Activated naive CD4-positive, alpha-beta T cell (primary cell): ENCODE results near the gene WWTR1.

Source experiments
- DNase-seq, 4 experiments: peaks; one replicate each; lab custom pipeline; 2025; lab: John Stamatoyannopoulos, UW

Gene WWTR1

DNA sequence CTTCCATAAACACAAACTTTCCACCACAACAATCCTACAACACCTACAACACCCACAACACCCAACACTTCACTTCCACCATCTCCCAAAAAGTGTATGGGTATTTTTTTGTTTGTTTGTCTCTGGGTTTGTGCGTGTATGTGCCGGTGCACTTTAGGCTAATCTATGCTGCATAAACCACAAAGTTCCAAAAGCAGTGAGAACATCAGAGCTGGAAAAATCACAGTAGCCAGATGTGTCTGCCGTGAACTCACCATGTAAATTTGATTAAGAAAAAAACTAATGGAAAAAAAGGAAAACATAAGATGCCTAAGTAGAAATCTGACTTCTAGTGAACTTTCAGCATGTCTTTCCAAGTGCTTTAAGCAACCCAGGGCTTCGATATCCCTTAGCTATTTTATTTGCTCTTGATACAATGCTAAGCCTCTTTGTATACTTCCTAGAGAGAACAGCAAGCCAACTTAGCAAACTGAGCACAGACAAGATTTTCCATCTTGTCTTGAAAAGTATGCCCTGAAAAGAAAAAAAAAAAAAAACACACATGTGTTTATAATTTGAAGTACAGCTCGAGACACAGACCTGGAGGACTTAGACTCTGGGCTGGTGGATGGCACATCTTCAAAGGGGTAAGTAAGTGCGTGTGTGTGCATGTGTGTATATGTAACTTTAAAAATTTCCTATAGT, 91.4 kb downstream of the WWTR1 start:
- no peak for DNase-seq

DNA sequence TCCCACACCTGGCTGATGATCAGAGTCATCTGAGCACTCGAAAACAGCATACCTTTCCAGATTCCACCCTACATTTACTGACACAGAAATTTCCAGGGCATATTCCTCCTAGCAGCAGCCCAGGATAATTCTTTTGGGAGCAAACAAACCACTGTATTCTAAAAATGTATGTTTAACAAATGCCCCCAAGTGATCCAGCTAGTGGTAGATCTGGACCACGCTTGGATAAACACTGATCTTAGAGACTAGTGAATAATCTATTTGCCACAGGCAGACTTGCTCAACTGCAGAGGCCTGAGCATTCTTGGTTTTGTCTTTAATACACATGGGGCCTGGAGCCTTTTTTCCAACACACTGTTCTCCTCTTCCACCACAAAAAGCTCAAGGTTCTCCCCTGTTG, 93.7 kb downstream of the WWTR1 start:
- DNase-seq: no peak

DNA sequence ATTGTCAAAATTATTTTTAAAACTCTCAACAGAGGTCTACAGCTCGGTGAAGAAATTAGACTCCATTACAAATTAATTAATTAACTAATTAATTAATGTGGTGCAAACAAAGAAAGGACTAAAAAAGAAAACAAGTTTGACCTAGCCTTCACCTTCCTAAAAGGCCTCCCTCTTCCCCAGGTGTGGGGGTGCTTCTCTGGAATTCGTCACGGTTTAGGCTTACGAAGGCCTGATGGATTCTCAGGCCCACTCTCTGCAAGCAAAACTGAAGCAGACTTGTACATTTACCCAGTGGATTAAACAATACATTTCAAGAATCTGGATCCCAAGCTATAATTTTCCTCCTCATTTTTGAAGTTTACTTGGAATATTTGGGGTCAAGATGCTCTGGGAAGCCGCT, 94.7 kb downstream of the WWTR1 start:
- no peak for DNase-seq

DNA sequence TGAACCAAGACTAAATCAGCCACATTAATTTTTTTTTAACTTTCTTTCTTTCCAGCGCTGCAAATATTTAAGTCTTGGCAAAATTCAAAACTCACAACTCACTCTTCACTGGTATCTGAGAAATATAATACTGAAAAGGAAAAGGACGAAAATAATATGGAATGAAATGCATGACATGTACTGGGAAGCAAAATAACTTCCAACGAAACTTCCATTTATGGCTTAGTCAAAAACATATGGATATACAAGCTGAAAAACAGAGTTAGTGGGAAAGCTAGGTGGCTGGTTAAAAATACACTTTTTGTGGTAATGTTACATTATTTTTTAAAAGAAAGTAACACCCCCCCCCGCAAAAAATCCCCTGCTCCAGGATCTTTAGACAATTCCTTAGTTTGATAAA, 97.2 kb downstream of the WWTR1 start:
- no peak for DNase-seq

DNA sequence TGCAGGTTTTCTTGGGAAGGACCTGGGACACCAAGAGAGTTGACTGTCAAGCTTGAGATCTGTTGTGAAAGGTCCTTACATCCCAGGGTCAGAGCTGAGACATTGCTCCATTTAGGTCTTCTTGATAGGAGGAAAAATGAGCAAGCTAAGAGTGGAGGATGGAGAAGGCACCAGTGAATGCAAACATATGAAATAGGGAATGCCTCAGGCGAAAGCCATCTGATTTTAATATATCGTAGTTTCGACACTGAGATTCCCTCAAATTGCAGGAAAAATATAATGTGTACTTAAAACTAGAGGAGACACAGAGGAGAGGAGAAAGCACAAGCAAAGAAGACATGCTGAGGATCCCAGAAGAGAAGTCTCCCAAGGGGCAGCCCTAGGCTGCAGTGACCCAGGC, 97.8 kb downstream of the WWTR1 start:
- no peak for DNase-seq

DNA sequence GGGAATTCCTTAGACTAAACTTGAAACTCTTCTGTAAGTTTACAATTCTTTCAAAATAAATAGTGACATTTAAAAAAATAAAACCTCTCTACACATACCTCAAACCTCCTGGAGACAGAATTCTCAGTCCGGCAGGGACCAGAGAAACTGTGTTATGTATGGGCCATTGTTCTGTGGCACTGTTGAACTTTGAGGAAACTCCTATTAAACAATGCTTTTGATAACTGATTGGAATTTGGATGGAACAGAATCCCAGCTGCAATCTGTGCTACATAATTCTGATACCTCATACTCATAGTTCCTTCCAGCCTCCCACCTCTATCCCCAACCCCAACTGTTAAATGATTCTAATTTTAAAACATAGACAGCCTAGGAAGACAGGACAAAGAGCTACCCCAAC, 98.3 kb downstream of the WWTR1 start:
- DNase-seq: no peak

DNA sequence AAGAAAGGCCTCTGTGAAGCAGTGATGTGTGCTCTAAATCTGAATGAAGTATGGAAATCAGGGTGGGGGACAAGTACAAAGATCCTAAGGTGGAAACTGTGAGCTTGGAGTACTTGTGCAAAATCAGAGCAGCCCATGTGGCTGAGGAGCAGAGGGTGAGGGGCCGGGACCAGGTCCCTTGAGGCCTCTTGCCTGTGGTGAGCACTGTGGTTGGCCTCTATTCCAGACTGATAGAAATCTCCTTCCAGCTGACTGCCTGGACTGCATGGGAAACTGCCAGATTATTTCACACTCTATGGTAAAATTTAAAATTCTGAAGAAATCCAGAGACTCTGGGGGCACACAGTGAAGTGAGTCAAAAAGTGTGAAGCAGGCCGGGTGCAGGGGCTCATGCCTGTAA, 101.9 kb downstream of the WWTR1 start:
- no peak for DNase-seq

DNA sequence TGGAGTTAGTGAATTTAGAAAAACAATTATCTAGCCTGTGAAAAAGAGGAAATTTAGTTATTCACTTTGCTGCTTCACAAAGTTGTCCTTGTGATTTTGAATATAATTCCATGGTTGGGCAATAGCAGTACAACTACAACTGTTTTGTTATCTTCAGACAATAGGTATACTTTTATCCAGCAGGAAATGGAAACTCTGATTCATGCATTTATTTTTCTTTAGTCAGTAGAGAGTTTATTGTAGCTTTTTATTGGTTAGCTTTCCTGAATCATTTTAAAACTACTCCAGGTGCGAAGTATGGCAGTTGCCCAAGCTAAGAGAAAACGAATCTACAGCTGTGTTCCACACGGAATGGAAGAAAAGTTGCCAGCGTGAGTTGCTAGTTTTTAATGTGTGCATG, 103.0 kb downstream of the WWTR1 start:
- DNase-seq: no peak

DNA sequence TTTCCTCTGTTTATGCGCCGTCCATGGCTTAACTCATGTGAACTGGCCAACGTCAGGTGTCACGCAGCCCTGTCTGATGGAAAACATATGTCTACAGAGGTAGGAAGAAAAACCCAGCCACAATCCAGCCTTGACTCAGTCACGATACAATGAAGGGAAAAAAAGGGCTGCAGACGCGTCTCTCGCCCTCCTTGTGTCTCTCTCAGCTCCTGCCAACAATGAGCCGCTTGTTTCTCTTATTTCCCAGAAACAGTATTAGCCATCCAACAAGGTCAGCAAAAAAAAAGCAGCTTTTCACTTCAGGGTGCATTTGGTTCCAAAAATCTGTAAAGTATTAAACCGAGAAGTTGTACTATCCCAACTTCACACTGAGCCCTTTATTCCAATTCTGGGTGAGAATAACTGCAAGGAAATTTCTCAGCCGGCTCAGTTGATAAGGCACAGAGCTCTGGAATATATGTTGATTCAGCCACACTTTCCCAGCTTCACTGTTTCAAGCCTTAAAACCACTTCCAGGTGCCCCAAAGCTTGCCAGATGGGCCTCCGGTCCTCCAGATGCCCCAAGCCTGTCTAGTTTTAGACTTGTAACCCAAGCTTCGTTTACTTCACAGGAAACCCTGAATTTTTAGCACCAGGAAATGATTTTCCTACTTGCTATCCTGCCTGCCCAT, 103.9 kb downstream of the WWTR1 start:
- no peak for DNase-seq

DNA sequence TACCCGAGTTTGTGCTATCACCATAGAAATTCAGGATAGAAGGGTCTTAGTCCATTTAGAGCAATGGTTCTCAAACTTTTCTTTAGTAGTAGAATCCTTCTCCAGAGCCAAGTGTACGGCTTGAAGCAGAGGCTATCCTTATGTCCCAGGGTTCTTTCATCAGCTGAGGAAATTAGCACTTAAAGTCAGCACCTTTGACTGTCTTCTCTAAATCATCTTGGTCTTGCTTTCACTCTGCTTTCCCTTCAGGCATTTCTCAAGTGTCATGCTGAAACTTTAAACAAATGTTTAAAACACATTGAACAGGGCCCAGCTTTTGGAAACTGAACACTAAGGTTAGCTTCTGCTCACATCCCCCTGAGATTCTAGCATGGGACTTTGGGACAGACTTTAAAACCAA, 105.1 kb downstream of the WWTR1 start:
- no peak for DNase-seq

DNA sequence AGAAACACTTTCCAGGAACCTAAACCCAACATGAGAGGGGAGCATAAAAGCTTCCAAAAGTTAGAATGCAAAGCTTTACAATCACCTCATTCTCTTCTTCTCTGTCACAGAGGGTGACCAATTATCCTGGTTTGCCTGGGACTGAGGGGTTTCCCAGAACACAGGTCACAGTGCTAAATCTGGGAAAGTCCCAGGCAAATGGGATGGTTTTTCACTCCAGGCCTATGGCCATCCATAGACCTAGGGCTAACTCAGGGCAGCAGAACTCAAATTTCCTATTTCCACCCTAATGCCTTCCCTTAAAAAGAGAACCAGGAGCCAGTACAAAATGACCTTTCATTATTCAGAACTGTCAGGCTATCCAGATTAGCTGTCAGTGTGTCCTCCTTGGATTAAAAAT, 106.3 kb downstream of the WWTR1 start:
- DNase-seq: no peak

DNA sequence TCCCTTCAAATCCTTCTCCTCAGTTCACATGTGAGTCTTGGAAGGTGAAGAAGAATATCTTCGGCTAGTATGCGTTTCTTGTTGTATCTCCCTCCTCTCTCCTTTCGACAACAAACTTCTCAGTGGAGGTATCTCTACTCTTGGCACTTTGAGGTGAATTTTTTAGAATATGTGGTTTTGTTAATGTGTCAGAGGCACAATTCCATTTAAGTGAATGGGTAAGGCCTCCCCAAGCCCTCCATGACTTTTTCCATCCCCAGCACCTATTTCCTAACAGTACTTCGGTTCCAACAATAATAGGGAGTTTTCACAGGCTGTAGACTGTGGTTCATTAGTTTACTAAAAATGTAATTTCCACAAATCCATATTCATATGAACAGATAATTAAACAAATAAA, 109.2 kb downstream of the WWTR1 start:
- no peak for DNase-seq

DNA sequence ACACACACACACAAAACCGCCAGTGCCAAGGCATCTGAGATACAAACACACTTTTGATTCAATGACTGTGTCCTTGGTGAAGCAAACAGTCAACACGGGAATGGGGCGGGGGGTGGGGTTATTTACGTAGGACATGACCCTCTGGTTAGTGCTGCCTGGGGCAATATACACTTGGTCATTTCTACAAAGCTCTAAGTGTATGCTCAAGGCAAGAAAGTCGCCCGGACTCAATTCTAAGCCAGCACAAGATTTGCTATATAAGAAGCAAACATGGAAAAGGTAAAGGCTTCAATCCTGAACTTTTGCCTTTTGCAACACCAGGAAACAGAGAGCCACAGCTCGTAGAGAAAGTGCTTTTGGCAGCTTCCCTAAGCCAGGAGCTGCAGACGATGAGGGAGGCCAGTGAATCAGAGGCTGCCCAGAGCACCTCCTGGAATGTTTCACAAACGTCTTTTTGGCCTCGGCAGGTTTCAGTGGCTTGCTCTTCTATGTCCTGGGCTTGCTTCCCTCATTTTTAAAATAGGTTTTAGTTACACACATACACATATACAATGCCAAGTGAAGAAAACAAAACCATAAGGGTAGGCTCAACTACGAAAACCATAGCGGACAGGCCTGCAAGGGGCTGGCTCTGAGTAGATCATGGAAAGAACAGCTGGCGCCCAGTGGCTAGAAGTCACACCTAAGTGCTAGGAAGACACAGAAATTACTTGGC, 109.7 kb downstream of the WWTR1 start:
- no peak for DNase-seq

DNA sequence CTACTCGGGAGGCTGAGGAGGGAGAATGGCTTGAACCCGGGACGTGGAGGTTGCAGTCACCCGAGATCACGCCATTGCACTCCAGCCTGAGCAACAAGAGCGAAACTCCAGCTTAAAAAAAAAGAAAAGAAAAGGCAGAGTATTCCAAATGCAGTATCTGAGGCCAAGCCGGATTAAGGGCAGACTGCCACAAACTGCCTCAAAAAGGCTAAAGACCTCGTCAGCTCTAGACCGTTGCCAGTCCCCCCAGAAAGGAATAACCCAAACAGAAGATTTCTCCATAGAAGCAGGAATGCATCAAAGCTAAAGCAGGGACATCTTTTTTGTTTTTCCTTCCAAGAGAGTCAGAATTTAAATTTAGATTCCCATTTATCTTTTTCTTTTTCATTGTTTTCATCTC, 110.4 kb downstream of the WWTR1 start:
- DNase-seq: no peak

DNA sequence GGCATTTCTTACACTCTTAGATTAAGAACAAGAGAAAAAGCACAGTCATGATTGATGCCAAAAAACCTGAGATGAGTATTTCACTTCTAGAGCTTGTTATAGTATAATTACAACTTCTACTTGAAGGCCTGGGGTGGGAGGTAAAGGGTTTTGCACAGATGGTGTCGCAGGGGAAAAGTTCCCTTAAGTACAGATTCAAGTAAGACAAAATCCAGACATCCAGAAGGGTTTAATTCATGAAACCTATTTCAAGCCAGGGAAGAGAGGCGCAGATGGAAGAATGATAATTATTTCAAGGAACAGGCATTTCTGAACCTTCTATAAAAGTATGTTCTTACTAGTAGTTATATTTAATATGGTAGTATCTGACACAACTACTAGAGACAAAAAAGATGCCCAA, 112.8 kb downstream of the WWTR1 start:
- no peak for DNase-seq

DNA sequence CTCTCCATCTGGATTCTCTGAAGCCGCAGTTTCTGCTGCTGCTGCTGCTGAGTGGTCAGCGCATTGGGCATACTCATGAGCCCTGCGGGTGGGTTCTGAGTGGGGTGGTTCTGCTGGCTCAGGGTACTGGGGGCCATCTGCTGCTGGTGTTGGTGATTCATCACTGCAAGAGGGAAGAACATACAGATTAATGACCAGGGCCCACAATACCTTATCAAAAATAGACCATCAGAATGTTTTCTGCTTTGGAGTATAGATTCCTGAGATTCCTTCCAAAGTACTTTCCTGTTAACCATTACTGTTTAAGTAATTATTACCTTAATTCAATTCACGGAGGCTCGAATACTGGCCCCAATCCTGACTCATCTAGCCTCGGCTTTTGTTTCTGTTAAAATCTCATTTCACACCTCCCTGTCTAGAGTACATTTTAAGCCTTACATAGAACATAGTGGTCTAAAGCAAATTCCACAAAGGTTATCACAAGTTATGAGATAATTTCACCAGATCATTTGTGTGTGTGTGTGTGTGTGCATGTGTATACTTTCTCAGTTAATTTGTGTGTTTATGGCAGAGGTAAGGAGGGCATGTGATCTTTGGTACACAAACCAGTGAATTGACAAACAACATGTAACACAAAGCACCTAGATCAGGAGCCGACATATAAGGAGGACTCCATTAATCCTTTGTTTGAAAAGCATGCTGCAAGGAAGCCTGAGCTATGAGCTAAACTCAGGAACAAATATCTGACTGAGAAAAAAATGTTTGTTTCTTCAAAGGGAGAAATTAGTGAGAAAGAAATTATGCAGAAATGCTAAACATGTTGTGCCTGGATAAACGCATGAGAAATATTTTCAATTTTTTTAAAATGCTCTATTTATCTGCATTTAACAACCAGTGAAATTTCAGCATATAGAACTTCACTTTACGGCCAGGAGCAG, 115.2 kb downstream of the WWTR1 start:
- no peak for DNase-seq

DNA sequence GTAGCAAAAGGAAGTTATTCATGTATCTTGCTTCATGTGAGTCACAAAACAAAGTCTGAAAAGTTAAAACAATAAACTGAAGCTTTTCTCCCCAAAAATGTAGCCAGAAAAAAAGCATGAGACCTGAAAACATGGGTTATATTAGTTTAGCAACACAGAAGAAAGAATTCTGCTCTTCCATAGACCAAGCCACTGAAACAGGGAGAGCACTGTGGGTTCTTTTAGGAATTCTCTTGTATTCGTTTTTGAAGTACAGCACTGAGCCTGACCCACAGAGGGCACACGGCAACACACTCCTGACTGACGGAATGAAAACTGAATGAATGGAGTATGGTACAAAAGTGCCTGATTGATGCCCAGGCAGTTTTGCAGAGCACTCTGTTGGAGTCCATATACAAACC, 116.7 kb downstream of the WWTR1 start:
- DNase-seq: no peak

DNA sequence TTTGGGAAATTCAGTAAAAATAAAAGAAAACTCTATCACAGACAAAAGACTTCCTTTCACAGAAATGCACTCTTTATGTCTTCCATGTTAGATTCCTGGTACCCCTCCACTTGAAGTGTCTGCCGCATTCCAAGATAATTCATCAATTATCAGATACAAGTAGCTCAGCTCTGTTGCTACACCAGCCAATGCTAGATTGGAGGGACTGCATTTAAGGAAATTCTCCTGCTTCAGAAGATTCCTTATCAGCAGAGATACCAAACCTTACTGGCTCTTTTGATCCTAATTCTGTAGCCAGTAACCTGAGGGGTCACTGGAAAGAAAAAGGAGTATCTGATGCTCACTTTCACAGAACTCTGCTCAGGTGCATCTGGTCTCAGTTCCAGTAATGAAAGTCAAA, 119.5 kb downstream of the WWTR1 start:
- DNase-seq: no peak

DNA sequence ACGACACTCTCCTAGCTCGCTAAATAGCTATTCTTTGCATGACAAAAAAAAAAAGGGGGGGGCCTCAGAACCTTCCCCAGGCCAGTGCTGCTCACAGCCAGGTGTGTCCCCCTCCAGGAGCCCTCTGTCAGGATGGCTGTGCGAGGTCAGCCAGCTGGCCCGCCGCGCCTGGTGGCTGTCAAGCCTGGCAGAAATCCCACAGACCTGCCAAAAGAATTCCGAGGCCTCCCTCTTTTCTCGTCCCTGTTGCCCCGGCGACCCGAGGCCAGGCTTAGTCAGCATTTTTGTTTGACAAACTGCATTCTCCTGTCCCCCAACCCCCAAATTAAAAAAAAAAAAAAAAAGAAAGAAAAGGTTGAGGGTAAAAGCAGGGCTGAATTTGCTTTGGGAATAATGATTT, 121.4 kb downstream of the WWTR1 start:
- DNase-seq: no peak

DNA sequence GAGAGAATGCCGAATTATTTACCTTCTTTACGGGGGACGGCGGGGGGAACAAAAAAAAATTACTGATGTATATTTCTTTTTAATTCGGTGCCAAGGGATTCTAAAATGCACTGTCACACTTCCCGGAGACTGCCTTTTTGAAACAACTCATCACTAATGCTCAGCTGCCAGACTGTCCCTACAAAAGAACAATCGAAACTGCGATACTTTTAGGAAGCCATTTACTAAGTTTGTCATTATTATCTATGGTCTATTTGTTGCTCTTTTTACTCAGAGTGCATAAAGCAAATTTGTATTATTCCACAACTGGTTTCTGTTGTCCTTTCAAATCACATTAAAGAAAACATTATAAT, 122.5 kb downstream of the WWTR1 start:
- DNase-seq: no peak

DNA sequence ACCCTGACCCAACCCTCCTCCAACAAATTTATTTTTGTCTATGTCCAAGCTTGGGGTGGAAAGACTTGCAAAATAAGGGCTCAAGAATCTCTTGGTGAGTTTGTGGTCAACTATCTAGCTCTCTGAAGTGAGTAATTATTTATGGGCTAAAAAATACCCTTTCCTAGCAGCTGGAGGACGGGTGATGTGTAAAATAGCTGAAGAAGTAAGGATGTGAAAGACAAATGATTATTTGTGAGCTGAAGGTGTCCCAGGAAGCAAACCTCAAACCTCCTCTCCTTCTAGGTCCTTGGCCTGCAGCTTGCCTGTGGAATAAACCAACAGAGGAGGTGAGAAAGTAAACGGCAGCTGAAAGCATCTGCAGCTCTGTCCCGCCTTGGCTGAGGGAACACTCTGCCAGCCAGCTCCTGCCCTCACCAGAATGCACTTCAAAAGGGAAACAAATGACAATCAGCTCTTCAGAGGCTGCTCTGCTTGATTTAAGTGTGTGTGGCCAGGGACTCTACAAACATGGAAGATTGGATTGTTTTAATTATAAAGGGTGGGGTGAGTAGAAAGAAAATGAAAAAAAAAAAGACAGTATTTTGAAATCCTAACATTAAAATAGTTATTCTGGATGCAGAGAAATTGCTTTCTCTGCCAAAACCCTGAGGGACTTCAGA, 123.0 kb downstream of the WWTR1 start:
- DNase-seq: no peak

DNA sequence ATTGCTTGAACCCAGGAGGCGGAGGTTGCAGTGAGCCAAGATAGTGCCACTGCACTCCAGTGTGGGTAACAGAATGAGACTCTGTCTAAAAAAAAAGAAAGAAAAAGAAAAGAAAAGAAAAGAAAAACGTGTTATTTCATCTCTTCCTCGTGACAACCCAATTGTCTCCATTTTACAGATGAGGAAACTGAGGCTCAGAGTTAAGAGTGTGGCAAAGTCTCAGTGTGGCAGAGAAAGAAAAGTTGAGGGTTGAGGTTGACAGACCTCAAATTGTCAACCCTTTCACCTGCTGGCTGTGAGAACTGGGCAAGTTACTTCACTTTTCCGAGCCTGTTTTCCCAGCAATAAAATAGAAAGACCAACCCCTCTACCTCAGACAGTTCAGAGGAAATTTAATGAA, 123.7 kb downstream of the WWTR1 start:
- no peak for DNase-seq
